HEK293 (cell line): ENCODE results near the gene ADAMTS14.

Experiments used
- CTCF ChIA-PET: fragments of 350-600 bp; formaldehyde crosslinking; extraction: SDS; loops from one replicate; lab custom pipeline; 2021; ENCODE audit warnings: antibody characterized with exemption; lab: Yijun Ruan, JAX
- POLR2A ChIA-PET: fragments of 300-600 bp; formaldehyde crosslinking; extraction: SDS; loops from one replicate; lab custom pipeline; 2020; ENCODE audit warnings: antibody characterized with exemption, inconsistent platforms; lab: Yijun Ruan, JAX
- H3K27ac ChIP-seq: fragments of 200-500 bp; sonication (Bioruptor generic); 2 replicates; pipeline ENCODE4 v1.5.1; 2014; ENCODE audit warnings: low read depth, low read length, control low read depth, inconsistent platforms; ENCODE audit errors: extremely low read depth
- H3K36me3 ChIP-seq, 2 experiments: fragments of 200-500 bp in 1 of 2; sonication (Bioruptor generic) in 1 of 2; 1 replicate in 1 of 2; 2 replicates in 1 of 2; pipeline ENCODE4 v1.5.1; 2014 to 2017; ENCODE audit warnings: inconsistent platforms in 2 of 2, low read length in 2 of 2; ENCODE audit not compliant: control insufficient read depth in 2 of 2, insufficient read depth in 1 of 2
- H3K4me1 ChIP-seq: fragments of 200-500 bp; sonication (Bioruptor generic); 2 replicates; pipeline ENCODE4 v1.5.1; 2014; ENCODE audit warnings: mild to moderate bottlenecking, low read length, inconsistent platforms; ENCODE audit not compliant: control insufficient read depth, insufficient read depth
- H3K4me3 ChIP-seq: 2 replicates; pipeline ENCODE4 v1.5.1; 2011; ENCODE audit warnings: low read depth, mild to moderate bottlenecking, control low read depth, low read length, moderate library complexity
- H3K9me3 ChIP-seq: fragments of 200-500 bp; sonication (Bioruptor generic); 2 replicates; pipeline ENCODE4 v1.5.1; 2014; ENCODE audit warnings: low read depth, low read length, inconsistent platforms; ENCODE audit not compliant: control insufficient read depth, insufficient read depth
- KLF7 ChIP-seq: fragments of 450-650 bp; formaldehyde crosslinking; IDR thresholded peaks from 2 replicates; pipeline ENCODE4 v1.5.1; 2016; ENCODE audit warnings: missing biosample characterization, missing genetic modification characterization, borderline replicate concordance
- PRDM10 ChIP-seq: fragments of 450-650 bp; formaldehyde crosslinking; IDR thresholded peaks from 2 replicates; pipeline ENCODE4 v1.5.1; 2016; ENCODE audit warnings: missing biosample characterization, missing genetic modification characterization
- ZNF155 ChIP-seq: fragments of 450-650 bp; formaldehyde crosslinking; IDR thresholded peaks from 2 replicates; pipeline ENCODE4 v1.5.1; 2016; ENCODE audit warnings: missing biosample characterization, missing genetic modification characterization
- ZNF169 ChIP-seq: fragments of 450-650 bp; formaldehyde crosslinking; IDR thresholded peaks from 2 replicates; pipeline ENCODE4 v1.5.1; 2016; ENCODE audit warnings: missing biosample characterization, missing genetic modification characterization
- ZNF175 ChIP-seq: fragments of 450-650 bp; formaldehyde crosslinking; IDR thresholded peaks from 2 replicates; pipeline ENCODE4 v1.5.1; 2016; ENCODE audit warnings: missing biosample characterization, missing genetic modification characterization
- ZNF274 ChIP-seq, 2 experiments: fragments of 200-500 bp in 1 of 2; fragments of 450-650 bp in 1 of 2; sonication (Bioruptor generic) in 1 of 2; formaldehyde crosslinking in 1 of 2; IDR thresholded peaks; 2 replicates each; pipeline versions ENCODE4 v1.5.1 to v1.6.1; 2014 to 2016; ENCODE audit warnings: borderline replicate concordance in 1 of 2, inconsistent platforms in 1 of 2, low read length in 1 of 2, missing biosample characterization in 1 of 2, missing genetic modification characterization in 1 of 2
- ZNF394 ChIP-seq: fragments of 450-650 bp; formaldehyde crosslinking; IDR thresholded peaks from 2 replicates; pipeline ENCODE4 v1.5.1; 2016; ENCODE audit warnings: missing biosample characterization, missing genetic modification characterization, mild to moderate bottlenecking, moderate library complexity, borderline replicate concordance
- ZNF416 ChIP-seq: fragments of 450-650 bp; formaldehyde crosslinking; IDR thresholded peaks from 2 replicates; pipeline ENCODE4 v1.5.1; 2016; ENCODE audit warnings: missing biosample characterization, missing genetic modification characterization
- ZNF426 ChIP-seq: fragments of 450-650 bp; formaldehyde crosslinking; IDR thresholded peaks from 2 replicates; pipeline ENCODE4 v1.5.1; 2017; ENCODE audit warnings: missing biosample characterization, missing genetic modification characterization, mild to moderate bottlenecking, inconsistent platforms, moderate library complexity
- ZNF449 ChIP-seq: fragments of 450-650 bp; formaldehyde crosslinking; IDR thresholded peaks from 2 replicates; pipeline ENCODE4 v1.5.1; 2017; ENCODE audit warnings: missing biosample characterization, mild to moderate bottlenecking, missing genetic modification characterization, moderate library complexity
- ZNF529 ChIP-seq: fragments of 450-650 bp; formaldehyde crosslinking; IDR thresholded peaks from 2 replicates; pipeline ENCODE4 v1.5.1; 2017; ENCODE audit warnings: missing genetic modification characterization, missing biosample characterization; ENCODE audit not compliant: insufficient replicate concordance
- ZNF544 ChIP-seq: fragments of 450-650 bp; formaldehyde crosslinking; IDR thresholded peaks from 2 replicates; pipeline ENCODE4 v1.5.0; 2017; ENCODE audit warnings: missing biosample characterization, missing genetic modification characterization
- ZNF571 ChIP-seq: fragments of 450-650 bp; formaldehyde crosslinking; IDR thresholded peaks from 2 replicates; pipeline ENCODE4 v1.5.0; 2017; ENCODE audit warnings: missing biosample characterization, missing genetic modification characterization
- ZNF664 ChIP-seq: fragments of 450-650 bp; formaldehyde crosslinking; IDR thresholded peaks from 2 replicates; pipeline ENCODE4 v1.5.1; 2016; ENCODE audit warnings: missing biosample characterization, missing genetic modification characterization
- ZNF837 ChIP-seq: fragments of 450-650 bp; formaldehyde crosslinking; IDR thresholded peaks from 2 replicates; pipeline ENCODE4 v1.5.1; 2016; ENCODE audit warnings: missing biosample characterization, missing genetic modification characterization
- TF ChIP-seq, protein P1 (sequence below): fragments of 450-650 bp; formaldehyde crosslinking; IDR thresholded peaks from 2 replicates; pipeline ENCODE4 v1.5.1; 2016; ENCODE audit warnings: missing biosample characterization, missing genetic modification characterization
- TF ChIP-seq, protein P2 (sequence below): fragments of 450-650 bp; formaldehyde crosslinking; IDR thresholded peaks from 2 replicates; pipeline ENCODE4 v1.5.1; 2016; ENCODE audit warnings: missing biosample characterization, missing genetic modification characterization, borderline replicate concordance
- TF ChIP-seq, protein P3 (sequence below): fragments of 450-650 bp; IDR thresholded peaks from 2 replicates; pipeline ENCODE4 v1.5.1; 2018; ENCODE audit warnings: missing biosample characterization, mild to moderate bottlenecking, missing genetic modification characterization
- TF ChIP-seq, protein P4 (sequence below): fragments of 450-650 bp; formaldehyde crosslinking; IDR thresholded peaks from 2 replicates; pipeline ENCODE4 v1.5.1; 2017; ENCODE audit warnings: missing biosample characterization, missing genetic modification characterization

The ADAMTS14 gene

DNA sequence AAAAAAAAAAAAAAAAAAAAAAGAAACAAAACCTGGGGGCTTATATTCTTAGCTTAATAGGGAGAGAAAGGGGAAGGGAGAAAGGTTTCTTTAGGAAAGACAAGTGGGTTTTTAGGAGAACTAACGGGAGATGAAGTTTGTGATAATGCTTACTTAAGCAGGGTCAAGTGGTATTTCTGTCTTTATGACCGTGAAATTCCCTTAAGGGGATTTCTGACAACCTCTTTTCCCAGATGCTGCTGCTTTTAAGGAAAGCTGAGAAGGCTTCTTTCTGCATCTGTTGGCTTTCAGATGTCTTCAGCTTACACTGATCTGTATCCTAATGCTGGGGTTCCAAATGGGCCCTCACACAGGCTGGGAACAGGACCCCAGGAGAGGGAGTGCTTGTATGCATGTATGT, 42.6 kb downstream of the ADAMTS14 start:
- Histone ChIP-seq H3K36me3 (no peaks in the 10 kb centered on the region), H3K9me3 (no peaks in the 10 kb centered on the region), H3K27ac (no peak overlapping the region), H3K4me1 (peaks cover 3% of the 10 kb centered on the region; the same call in 1 of the 2 replicates), H3K4me3 (no peak overlapping the region)
- ChIA-PET POLR2A (no interaction called here), CTCF (no interaction called here)
- TF ChIP-seq ZNF394 (tag by site-specific recombination) (no peak), PRDM10 (no peak), ZNF449 (tag by site-specific recombination) (no peak), ZNF155 (no peak), ZNF274 (IDR thresholded peaks at IDR 0.05; ENCODE audit: low read length) (no peak), ZNF274 (tag by site-specific recombination; IDR thresholded peaks at IDR 0.05; ENCODE audit: borderline replicate concordance) (no peak), ZNF529 (tag by site-specific recombination) (no peak), ZNF837 (no peak), ZNF175 (tag by site-specific recombination) (no peak), KLF7 (tag by site-specific recombination) (no peak), ZNF571 (no peak), ZNF426 (tag by site-specific recombination) (no peak), ZNF664 (tag by site-specific recombination) (no peak), ZNF169 (tag by site-specific recombination) (no peak), ZNF416 (tag by site-specific recombination) (no peak), ZNF544 (tag by site-specific recombination) (no peak)
- TF ChIP-seq, protein P1, sequence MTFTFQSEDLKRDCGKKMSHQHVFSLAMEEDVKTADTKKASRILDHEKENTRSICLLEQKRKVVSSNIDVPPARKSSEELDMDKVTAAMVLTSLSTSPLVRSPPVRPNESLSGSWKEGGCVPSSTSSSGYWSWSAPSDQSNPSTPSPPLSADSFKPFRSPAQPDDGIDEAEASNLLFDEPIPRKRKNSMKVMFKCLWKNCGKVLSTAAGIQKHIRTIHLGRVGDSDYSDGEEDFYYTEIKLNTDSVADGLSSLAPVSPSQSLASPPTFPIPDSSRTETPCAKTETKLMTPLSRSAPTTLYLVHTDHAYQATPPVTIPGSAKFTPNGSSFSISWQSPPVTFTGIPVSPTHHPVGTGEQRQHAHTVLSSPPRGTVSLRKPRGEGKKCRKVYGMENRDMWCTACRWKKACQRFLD (tag by site-specific recombination) = no peak
- TF ChIP-seq, protein P2, sequence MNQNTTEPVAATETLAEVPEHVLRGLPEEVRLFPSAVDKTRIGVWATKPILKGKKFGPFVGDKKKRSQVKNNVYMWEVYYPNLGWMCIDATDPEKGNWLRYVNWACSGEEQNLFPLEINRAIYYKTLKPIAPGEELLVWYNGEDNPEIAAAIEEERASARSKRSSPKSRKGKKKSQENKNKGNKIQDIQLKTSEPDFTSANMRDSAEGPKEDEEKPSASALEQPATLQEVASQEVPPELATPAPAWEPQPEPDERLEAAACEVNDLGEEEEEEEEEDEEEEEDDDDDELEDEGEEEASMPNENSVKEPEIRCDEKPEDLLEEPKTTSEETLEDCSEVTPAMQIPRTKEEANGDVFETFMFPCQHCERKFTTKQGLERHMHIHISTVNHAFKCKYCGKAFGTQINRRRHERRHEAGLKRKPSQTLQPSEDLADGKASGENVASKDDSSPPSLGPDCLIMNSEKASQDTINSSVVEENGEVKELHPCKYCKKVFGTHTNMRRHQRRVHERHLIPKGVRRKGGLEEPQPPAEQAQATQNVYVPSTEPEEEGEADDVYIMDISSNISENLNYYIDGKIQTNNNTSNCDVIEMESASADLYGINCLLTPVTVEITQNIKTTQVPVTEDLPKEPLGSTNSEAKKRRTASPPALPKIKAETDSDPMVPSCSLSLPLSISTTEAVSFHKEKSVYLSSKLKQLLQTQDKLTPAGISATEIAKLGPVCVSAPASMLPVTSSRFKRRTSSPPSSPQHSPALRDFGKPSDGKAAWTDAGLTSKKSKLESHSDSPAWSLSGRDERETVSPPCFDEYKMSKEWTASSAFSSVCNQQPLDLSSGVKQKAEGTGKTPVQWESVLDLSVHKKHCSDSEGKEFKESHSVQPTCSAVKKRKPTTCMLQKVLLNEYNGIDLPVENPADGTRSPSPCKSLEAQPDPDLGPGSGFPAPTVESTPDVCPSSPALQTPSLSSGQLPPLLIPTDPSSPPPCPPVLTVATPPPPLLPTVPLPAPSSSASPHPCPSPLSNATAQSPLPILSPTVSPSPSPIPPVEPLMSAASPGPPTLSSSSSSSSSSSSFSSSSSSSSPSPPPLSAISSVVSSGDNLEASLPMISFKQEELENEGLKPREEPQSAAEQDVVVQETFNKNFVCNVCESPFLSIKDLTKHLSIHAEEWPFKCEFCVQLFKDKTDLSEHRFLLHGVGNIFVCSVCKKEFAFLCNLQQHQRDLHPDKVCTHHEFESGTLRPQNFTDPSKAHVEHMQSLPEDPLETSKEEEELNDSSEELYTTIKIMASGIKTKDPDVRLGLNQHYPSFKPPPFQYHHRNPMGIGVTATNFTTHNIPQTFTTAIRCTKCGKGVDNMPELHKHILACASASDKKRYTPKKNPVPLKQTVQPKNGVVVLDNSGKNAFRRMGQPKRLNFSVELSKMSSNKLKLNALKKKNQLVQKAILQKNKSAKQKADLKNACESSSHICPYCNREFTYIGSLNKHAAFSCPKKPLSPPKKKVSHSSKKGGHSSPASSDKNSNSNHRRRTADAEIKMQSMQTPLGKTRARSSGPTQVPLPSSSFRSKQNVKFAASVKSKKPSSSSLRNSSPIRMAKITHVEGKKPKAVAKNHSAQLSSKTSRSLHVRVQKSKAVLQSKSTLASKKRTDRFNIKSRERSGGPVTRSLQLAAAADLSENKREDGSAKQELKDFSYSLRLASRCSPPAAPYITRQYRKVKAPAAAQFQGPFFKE (tag by site-specific recombination) = no peak
- TF ChIP-seq, protein P3, sequence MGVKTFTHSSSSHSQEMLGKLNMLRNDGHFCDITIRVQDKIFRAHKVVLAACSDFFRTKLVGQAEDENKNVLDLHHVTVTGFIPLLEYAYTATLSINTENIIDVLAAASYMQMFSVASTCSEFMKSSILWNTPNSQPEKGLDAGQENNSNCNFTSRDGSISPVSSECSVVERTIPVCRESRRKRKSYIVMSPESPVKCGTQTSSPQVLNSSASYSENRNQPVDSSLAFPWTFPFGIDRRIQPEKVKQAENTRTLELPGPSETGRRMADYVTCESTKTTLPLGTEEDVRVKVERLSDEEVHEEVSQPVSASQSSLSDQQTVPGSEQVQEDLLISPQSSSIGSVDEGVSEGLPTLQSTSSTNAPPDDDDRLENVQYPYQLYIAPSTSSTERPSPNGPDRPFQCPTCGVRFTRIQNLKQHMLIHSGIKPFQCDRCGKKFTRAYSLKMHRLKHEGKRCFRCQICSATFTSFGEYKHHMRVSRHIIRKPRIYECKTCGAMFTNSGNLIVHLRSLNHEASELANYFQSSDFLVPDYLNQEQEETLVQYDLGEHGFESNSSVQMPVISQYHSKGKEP (tag by site-specific recombination) = no peak
- TF ChIP-seq, protein P4, sequence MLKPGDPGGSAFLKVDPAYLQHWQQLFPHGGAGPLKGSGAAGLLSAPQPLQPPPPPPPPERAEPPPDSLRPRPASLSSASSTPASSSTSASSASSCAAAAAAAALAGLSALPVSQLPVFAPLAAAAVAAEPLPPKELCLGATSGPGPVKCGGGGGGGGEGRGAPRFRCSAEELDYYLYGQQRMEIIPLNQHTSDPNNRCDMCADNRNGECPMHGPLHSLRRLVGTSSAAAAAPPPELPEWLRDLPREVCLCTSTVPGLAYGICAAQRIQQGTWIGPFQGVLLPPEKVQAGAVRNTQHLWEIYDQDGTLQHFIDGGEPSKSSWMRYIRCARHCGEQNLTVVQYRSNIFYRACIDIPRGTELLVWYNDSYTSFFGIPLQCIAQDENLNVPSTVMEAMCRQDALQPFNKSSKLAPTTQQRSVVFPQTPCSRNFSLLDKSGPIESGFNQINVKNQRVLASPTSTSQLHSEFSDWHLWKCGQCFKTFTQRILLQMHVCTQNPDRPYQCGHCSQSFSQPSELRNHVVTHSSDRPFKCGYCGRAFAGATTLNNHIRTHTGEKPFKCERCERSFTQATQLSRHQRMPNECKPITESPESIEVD (tag by site-specific recombination) = no peak
